ENCODE measurements around the gene UBE3C.

- TF ChIP-seq GATA2 (IDR thresholded peaks at IDR 0.05; ENCODE audit: low read depth, low read length) (no peak), GATA3 (IDR thresholded peaks at IDR 0.05; ENCODE audit: low read depth, low read length) (no peak)
These were observed 95.0 kb downstream of the UBE3C start for GRCh38 chr7:157233677-157234076.
